Gastrocnemius medialis (tissue), 4 donors: ENCODE results near the gene MAOA.

Experiments
- POLR2A ChIP-seq, 2 donors: fragments of 450-650 bp; IDR thresholded peaks; one replicate each; pipeline ENCODE4 v1.6.1; 2017; ENCODE audit warnings: antibody characterized with exemption in 2 of 2, mild to moderate bottlenecking in 2 of 2, moderate library complexity in 2 of 2
- TF ChIP-seq, protein P1 (sequence below), 5 experiments: fragments of 450-650 bp in 3 of 5; fragments of 200-600 bp in 2 of 5; sonication (generic) in 2 of 5; IDR thresholded peaks in 4 of 5; conservative IDR thresholded peaks in 1 of 5; 1 replicate in 4 of 5; 2 replicates in 1 of 5; pipeline ENCODE4 v1.5.1; 2016 to 2019; ENCODE audit warnings: antibody characterized with exemption in 5 of 5, mild to moderate bottlenecking in 3 of 5, moderate library complexity in 3 of 5

DNA sequence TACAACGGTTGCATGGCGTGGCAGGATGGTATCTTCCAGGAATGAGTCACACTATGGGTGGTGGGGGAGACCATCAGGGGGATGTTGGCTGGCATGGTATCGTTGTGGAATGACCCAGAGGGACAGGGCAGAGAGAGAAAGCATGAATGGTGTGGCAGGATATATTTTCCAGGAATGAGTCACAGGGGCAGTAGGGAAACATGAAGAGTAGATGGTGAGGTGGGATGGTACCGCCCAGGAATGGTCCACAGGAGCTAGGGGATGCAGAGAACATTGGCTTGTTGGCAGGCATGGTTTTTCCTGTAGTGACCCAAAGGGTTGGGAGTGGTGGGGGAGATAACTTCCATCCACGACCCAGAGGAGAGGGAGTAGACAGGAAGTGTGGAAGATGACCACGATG is 62.4 kb downstream of the MAOA start:
- TF ChIP-seq, protein P1, sequence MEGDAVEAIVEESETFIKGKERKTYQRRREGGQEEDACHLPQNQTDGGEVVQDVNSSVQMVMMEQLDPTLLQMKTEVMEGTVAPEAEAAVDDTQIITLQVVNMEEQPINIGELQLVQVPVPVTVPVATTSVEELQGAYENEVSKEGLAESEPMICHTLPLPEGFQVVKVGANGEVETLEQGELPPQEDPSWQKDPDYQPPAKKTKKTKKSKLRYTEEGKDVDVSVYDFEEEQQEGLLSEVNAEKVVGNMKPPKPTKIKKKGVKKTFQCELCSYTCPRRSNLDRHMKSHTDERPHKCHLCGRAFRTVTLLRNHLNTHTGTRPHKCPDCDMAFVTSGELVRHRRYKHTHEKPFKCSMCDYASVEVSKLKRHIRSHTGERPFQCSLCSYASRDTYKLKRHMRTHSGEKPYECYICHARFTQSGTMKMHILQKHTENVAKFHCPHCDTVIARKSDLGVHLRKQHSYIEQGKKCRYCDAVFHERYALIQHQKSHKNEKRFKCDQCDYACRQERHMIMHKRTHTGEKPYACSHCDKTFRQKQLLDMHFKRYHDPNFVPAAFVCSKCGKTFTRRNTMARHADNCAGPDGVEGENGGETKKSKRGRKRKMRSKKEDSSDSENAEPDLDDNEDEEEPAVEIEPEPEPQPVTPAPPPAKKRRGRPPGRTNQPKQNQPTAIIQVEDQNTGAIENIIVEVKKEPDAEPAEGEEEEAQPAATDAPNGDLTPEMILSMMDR (IDR thresholded peaks at IDR 0.05 in 4 of 5, conservative IDR thresholded peaks at IDR 0.05 in 1 of 5) = no peak
- no peak for TF ChIP-seq POLR2A (IDR thresholded peaks at IDR 0.05)
